Measurements from ENCODE around the gene PEX14.

The PEX14 gene

DNA sequence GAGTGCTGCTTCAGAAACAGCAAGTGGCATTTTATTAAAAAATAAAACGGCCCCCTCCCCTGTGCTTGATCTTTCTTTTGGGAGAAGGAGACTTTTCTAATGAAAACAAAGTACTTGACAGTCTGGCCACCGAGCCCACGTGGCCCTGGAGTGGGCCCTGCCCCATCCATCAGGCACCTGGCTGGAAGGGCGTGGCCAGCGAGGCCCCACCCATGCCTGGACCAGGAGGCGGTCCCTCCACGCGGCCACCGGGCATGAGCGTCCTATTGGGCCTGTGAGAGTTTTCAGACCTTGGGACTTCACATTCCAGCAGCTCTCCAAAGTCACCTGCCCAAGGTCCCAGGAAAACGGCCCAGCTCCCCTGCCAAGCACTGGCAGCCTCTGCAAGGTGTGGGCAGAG lies 177.0 kb downstream of the PEX14 start:
- no peak for DNase-seq (ENCODE audit: extremely low spot score)
- TF ChIP-seq, protein P1, sequence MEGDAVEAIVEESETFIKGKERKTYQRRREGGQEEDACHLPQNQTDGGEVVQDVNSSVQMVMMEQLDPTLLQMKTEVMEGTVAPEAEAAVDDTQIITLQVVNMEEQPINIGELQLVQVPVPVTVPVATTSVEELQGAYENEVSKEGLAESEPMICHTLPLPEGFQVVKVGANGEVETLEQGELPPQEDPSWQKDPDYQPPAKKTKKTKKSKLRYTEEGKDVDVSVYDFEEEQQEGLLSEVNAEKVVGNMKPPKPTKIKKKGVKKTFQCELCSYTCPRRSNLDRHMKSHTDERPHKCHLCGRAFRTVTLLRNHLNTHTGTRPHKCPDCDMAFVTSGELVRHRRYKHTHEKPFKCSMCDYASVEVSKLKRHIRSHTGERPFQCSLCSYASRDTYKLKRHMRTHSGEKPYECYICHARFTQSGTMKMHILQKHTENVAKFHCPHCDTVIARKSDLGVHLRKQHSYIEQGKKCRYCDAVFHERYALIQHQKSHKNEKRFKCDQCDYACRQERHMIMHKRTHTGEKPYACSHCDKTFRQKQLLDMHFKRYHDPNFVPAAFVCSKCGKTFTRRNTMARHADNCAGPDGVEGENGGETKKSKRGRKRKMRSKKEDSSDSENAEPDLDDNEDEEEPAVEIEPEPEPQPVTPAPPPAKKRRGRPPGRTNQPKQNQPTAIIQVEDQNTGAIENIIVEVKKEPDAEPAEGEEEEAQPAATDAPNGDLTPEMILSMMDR (IDR thresholded peaks at IDR 0.05; ENCODE audit: control extremely low read depth, extremely low read depth, low read depth, missing control alignments) = no peak
- ChIA-PET POLR2A (no interaction called here), CTCF (no interaction called here)

DNA sequence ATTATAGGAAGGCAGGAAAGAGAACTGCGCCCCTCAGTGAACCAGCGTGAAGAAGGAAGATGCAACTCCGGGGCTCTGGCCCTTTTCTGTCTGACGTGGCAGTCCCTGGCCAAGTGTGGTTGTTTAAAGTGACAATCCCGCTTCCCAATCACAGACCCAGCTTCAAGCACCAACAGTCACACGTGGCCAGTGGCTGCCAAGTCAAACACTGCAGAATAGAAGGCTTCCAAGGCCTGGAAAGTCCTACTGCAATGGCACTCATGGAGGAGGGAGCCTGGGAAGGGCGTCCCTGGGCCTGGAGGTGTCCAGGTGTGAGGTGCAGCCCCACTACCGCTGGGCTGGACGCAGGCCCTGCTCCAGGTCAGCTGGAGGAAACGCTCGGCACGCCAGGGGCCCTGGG lies 177.9 kb downstream of the PEX14 start:
- TF ChIP-seq, protein P1 (IDR thresholded peaks at IDR 0.05; ENCODE audit: control extremely low read depth, extremely low read depth, low read depth, missing control alignments) = no peak
- ChIA-PET POLR2A (no interaction called here), CTCF (no interaction called here)
- DNase-seq (ENCODE audit: extremely low spot score) = no peak

DNA sequence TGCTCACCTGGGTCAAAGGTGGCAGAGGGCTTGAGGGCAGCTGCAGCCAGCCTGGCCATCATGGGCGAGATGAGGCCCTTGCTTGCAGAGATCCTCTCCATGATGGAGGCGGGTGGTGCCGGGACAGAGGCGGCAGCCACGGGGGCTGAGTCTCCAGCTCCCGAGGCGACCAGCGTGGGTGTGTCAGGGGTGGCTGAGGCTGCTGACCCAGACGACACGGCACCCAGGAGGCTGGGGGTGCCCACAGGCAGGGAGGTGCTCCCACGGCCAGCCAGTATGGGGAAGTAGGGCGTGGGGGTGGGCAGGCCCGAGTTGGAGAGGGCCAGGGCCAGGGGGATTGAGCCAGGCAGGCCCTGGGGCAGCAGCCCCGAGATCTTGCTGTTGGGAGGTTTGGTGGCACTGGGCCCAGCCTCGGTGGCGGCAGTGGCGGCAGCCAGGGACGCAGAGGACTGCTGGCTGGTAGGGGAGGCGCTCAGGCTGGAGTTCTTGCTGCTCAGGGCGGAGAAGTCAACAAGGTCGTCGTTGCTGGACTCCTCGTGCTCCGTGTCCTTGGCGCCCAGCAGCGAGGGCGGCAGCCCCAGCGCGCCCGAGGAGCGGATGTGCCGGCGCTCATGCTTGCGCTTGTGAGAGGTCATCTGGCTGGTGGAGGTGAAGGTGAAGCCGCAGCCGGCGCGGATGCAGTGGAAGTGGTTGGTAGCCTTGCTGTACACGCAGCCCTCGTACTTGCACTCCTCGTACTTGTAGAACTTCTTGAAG lies 178.8 kb downstream of the PEX14 start:
- CTCF ChIA-PET = no interaction called here
- POLR2A ChIA-PET = no interaction called here
- DNase-seq (ENCODE audit: extremely low spot score) = no peak
- TF ChIP-seq, protein P1 (IDR thresholded peaks at IDR 0.05; ENCODE audit: control extremely low read depth, extremely low read depth, low read depth, missing control alignments) = no peak

DNA sequence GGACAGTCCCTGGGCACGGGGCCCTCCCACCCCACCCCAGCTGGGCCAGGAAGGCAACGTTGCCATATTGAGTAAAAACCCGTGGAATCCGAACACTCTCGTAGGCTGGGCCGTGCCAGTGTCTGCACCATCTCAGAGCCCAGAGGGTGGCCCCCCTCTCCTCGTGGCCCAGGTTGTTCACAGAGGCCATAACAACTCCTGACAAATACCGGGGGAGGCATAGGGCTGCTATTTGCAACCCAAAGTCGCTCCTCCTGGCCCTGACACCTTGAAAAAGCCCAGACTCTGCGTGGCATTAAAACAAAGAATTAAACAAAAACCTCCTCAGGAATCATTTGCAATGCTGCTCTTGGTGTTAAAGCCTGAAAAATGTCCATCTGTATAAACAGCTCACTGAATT lies 180.3 kb downstream of the PEX14 start:
- no peak for DNase-seq (ENCODE audit: extremely low spot score)
- POLR2A ChIA-PET = no interaction called here
- CTCF ChIA-PET = no interaction called here
- TF ChIP-seq, protein P1 (IDR thresholded peaks at IDR 0.05; ENCODE audit: control extremely low read depth, extremely low read depth, low read depth, missing control alignments) = no peak

DNA sequence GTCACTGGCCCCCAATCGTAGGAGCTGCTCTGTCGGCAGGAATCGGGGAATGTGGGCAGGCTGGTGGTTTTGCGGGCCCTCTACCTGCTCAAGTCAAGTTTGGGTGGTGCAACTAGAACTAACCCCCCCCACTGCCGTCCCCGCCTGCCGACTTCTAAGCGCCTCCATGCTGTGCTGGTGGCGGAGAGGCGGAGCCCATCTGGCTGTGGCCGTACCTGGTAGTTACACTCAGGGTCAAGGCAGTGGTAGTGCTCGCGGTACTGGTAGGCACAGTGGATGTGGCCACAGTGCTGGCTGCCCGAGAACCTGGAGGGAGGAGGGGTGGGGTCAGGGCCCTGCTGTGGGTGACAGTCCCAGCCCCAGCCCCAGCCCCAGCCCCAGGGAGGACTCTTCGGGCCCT lies 181.7 kb downstream of the PEX14 start:
- ChIA-PET POLR2A (no interaction called here), CTCF (no interaction called here)
- TF ChIP-seq, protein P1 (IDR thresholded peaks at IDR 0.05; ENCODE audit: control extremely low read depth, extremely low read depth, low read depth, missing control alignments) = no peak
- DNase-seq (ENCODE audit: extremely low spot score) = no peak

DNA sequence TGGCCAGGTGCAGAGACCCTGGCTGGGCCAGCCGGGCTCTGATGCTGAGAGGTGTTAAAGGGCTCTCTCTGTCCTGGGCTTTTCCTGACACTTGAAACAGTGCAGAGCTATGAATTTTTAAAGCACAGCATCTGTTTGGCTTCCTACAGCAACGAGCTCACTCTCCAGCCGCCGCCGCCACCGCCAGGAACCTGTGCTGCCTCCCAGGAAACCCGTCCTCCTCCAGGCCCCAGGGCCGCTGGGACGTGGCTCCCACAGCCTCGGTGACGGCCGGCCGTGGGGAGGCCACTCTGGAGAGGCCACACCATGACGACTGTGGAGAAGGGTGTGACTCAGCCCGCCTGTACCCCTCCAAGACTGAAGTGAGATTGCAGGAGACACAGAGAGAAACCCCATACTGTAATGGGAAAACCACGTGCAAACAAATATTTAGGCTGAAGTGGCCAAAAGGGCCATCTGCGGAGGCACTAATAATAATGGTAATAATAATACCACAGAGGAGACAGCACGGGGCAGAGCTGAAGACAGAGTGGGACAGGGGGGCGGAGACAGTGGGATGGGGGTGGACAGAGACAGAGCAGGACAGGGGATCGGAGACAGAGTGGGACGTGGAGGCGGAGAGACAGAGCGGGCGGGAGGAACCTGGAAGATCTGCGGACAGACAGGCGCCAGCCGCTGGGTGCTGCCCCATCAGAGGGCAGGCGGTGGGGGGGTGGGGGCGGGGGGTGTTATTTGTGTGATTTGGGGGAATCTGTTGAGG lies 182.5 kb downstream of the PEX14 start:
- ChIA-PET POLR2A (no interaction called here), CTCF (no interaction called here)
- TF ChIP-seq, protein P1 (IDR thresholded peaks at IDR 0.05; ENCODE audit: control extremely low read depth, extremely low read depth, low read depth, missing control alignments) = no peak
- no peak for DNase-seq (ENCODE audit: extremely low spot score)

Measured in GM10248 (cell line).